ENCODE data around the gene TMEM135. TPM values are rescaled to one million over a fixed set of nuclear protein-coding genes. Genes with fewer than 3 reads are reported as not detected.

TMEM135 gene
- total RNA-seq, 1 donor from 2014 or later = 20.6 TPM

GRCh38 chr11:87286338-87286737 lies 248.6 kb downstream of the TMEM135 start:
- Mint-ChIP-seq H3K27ac (ENCODE audit: unreplicated experiment) (no peak overlapping the region), H3K4me3 (ENCODE audit: unreplicated experiment) (no peak overlapping the region), H3K27me3 (ENCODE audit: low read depth, unreplicated experiment) (no peaks in the 10 kb centered on the region), H3K36me3 (ENCODE audit: low read depth, unreplicated experiment) (peaks cover 6% of the 10 kb centered on the region), H3K4me1 (ENCODE audit: low read depth, unreplicated experiment) (no peaks in the 10 kb centered on the region), H3K9me3 (ENCODE audit: unreplicated experiment) (no peaks in the 10 kb centered on the region)
- Histone ChIP-seq H3K27ac (ENCODE audit: low read depth, low read length) (no peak overlapping the region), H3K27me3 (ENCODE audit: insufficient read depth, low read length) (no peaks in the 10 kb centered on the region), H3K79me2 (ENCODE audit: insufficient read depth, low read length) (no peaks in the 10 kb centered on the region), H3K4me3 (ENCODE audit: insufficient read depth, low read depth, low read length) (no peak overlapping the region), H3K36me3 (ENCODE audit: insufficient read depth, low read length) (no peaks in the 10 kb centered on the region), H3K4me2 (ENCODE audit: low read length) (no peak overlapping the region), H3K9me3 (ENCODE audit: insufficient read depth, low read depth, low read length) (no peaks in the 10 kb centered on the region), H3K9ac (ENCODE audit: low read length) (no peak overlapping the region), H4K20me1 (ENCODE audit: insufficient read depth, low read length) (no peaks in the 10 kb centered on the region), H3K4me1 (ENCODE audit: insufficient read depth, low read length) (no peaks in the 10 kb centered on the region), H2AFZ (ENCODE audit: low read depth, low read length) (no peak overlapping the region)
- no peak for DNase-seq (ENCODE audit: low read depth)
- TF ChIP-seq, protein P1, sequence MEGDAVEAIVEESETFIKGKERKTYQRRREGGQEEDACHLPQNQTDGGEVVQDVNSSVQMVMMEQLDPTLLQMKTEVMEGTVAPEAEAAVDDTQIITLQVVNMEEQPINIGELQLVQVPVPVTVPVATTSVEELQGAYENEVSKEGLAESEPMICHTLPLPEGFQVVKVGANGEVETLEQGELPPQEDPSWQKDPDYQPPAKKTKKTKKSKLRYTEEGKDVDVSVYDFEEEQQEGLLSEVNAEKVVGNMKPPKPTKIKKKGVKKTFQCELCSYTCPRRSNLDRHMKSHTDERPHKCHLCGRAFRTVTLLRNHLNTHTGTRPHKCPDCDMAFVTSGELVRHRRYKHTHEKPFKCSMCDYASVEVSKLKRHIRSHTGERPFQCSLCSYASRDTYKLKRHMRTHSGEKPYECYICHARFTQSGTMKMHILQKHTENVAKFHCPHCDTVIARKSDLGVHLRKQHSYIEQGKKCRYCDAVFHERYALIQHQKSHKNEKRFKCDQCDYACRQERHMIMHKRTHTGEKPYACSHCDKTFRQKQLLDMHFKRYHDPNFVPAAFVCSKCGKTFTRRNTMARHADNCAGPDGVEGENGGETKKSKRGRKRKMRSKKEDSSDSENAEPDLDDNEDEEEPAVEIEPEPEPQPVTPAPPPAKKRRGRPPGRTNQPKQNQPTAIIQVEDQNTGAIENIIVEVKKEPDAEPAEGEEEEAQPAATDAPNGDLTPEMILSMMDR (IDR thresholded peaks at IDR 0.05; ENCODE audit: insufficient read depth, low read depth, low read length) = no peak
- TF ChIP-seq EZH2 (IDR thresholded peaks at IDR 0.05; ENCODE audit: insufficient read depth, low read length) = no peak
- FAIRE-seq = no peak

DNA sequence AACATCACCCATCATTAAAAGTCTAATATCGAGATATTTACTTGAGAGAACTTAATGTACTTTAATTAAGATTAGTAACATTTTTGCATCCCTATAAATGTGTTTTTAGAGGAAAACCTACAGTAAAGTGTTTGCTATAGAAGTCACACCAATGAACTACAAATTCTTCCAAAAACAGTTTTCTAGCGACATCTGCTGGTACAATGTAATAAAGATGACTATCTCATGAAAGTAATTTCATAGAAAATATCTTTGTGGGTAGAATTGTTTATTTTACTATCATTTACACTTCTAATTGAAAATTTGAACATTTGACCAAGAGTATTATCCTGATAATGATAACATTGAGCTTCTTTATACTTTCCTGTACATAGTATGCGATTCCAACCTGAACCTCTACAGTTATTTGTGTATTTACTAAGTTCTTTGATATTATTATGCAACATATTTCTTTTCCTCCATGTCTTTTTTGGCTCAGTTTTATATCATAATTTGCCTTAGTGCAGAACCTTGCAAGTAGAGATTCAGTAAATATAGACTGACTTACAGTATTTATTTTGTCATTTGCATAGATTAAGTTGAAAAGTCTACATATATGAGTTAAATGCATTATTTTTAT lies 252.7 kb downstream of the TMEM135 start:
- peak; percentile 29 for FAIRE-seq

GRCh38 chr11:87292598-87292997 lies 254.9 kb downstream of the TMEM135 start:
- H3K4me1 Mint-ChIP-seq (ENCODE audit: low read depth, unreplicated experiment) = no peaks in the 10 kb centered on the region
- H3K27me3 ChIP-seq (ENCODE audit: insufficient read depth, low read length) = no peaks in the 10 kb centered on the region
- no peaks in the 10 kb centered on the region for H3K27me3 Mint-ChIP-seq (ENCODE audit: low read depth, unreplicated experiment)
- no peaks in the 10 kb centered on the region for H3K4me1 ChIP-seq (ENCODE audit: insufficient read depth, low read length)
- H3K36me3 ChIP-seq (ENCODE audit: insufficient read depth, low read length) = no peaks in the 10 kb centered on the region
- no peak overlapping the region for H3K9ac ChIP-seq (ENCODE audit: low read length)
- no peaks in the 10 kb centered on the region for H3K36me3 Mint-ChIP-seq (ENCODE audit: low read depth, unreplicated experiment)
- TF ChIP-seq, protein P1 (IDR thresholded peaks at IDR 0.05; ENCODE audit: insufficient read depth, low read depth, low read length) = no peak
- no peak for TF ChIP-seq EZH2 (IDR thresholded peaks at IDR 0.05; ENCODE audit: insufficient read depth, low read length)
- no peak overlapping the region for H3K4me3 Mint-ChIP-seq (ENCODE audit: unreplicated experiment)
- DNase-seq (ENCODE audit: low read depth) (no peak), FAIRE-seq (no peak)
- H4K20me1 ChIP-seq (ENCODE audit: insufficient read depth, low read length) = no peaks in the 10 kb centered on the region
- no peak overlapping the region for H3K4me3 ChIP-seq (ENCODE audit: insufficient read depth, low read depth, low read length)
- no peak overlapping the region for H3K4me2 ChIP-seq (ENCODE audit: low read length)
- H3K79me2 ChIP-seq (ENCODE audit: insufficient read depth, low read length) = no peaks in the 10 kb centered on the region
- no peak overlapping the region for H3K27ac ChIP-seq (ENCODE audit: low read depth, low read length)
- no peak overlapping the region for H3K27ac Mint-ChIP-seq (ENCODE audit: unreplicated experiment)
- no peaks in the 10 kb centered on the region for H3K9me3 ChIP-seq (ENCODE audit: insufficient read depth, low read depth, low read length)
- no peak overlapping the region for H2AFZ ChIP-seq (ENCODE audit: low read depth, low read length)
- H3K9me3 Mint-ChIP-seq (ENCODE audit: unreplicated experiment) = no peaks in the 10 kb centered on the region

More for the DNA sequence above, 252.7 kb downstream of the TMEM135 start:
- no peak overlapping the region for H3K4me2 ChIP-seq (ENCODE audit: low read length)
- no peaks in the 10 kb centered on the region for H3K27me3 Mint-ChIP-seq (ENCODE audit: low read depth, unreplicated experiment)
- H3K4me1 ChIP-seq (ENCODE audit: insufficient read depth, low read length) = no peaks in the 10 kb centered on the region
- H4K20me1 ChIP-seq (ENCODE audit: insufficient read depth, low read length) = no peaks in the 10 kb centered on the region
- no peaks in the 10 kb centered on the region for H3K36me3 ChIP-seq (ENCODE audit: insufficient read depth, low read length)
- H3K9me3 ChIP-seq (ENCODE audit: insufficient read depth, low read depth, low read length) = no peaks in the 10 kb centered on the region
- peaks cover 4% of the 10 kb centered on the region for H3K36me3 Mint-ChIP-seq (ENCODE audit: low read depth, unreplicated experiment)
- DNase-seq (ENCODE audit: low read depth) = peak; percentile 20
- H2AFZ ChIP-seq (ENCODE audit: low read depth, low read length) = no peak overlapping the region
- no peak overlapping the region for H3K27ac Mint-ChIP-seq (ENCODE audit: unreplicated experiment)
- no peak overlapping the region for H3K4me3 Mint-ChIP-seq (ENCODE audit: unreplicated experiment)
- H3K27ac ChIP-seq (ENCODE audit: low read depth, low read length) = no peak overlapping the region
- H3K4me3 ChIP-seq (ENCODE audit: insufficient read depth, low read depth, low read length) = no peak overlapping the region
- H3K27me3 ChIP-seq (ENCODE audit: insufficient read depth, low read length) = no peaks in the 10 kb centered on the region
- no peak overlapping the region for H3K9ac ChIP-seq (ENCODE audit: low read length)
- H3K79me2 ChIP-seq (ENCODE audit: insufficient read depth, low read length) = no peaks in the 10 kb centered on the region
- no peaks in the 10 kb centered on the region for H3K4me1 Mint-ChIP-seq (ENCODE audit: low read depth, unreplicated experiment)
- H3K9me3 Mint-ChIP-seq (ENCODE audit: unreplicated experiment) = no peaks in the 10 kb centered on the region
- no peak for TF ChIP-seq EZH2 (IDR thresholded peaks at IDR 0.05; ENCODE audit: insufficient read depth, low read length)
- TF ChIP-seq, protein P1 (IDR thresholded peaks at IDR 0.05; ENCODE audit: insufficient read depth, low read depth, low read length) = peak; percentile 39
